ENCODE data around the gene EFCAB10.

EFCAB10 gene

GRCh38 chr7:105596866-105597265, 15.6 kb upstream of the EFCAB10 start:
- DNase-seq: no peak

- no peak for DNase-seq
Observed at GRCh38 chr7:105594034-105594433, 12.7 kb upstream of the EFCAB10 start.

- DNase-seq: no peak
Observed at GRCh38 chr7:105591522-105591921, 10.2 kb upstream of the EFCAB10 start.

- DNase-seq: no peak
Observed at GRCh38 chr7:105590793-105591192, 9.5 kb upstream of the EFCAB10 start.

- peak; percentile 52 to 54 for DNase-seq
Observed at GRCh38 chr7:105589356-105590077, 8.2 kb upstream of the EFCAB10 start.

- DNase-seq: no peak
Observed at GRCh38 chr7:105587909-105588635, 6.8 kb upstream of the EFCAB10 start.

GRCh38 chr7:105585850-105586500, 4.7 kb upstream of the EFCAB10 start:
- DNase-seq: no peak

GRCh38 chr7:105584165-105584564, 2.9 kb upstream of the EFCAB10 start:
- DNase-seq: no peak

- no peak for DNase-seq
Observed at GRCh38 chr7:105583061-105583460, 1.8 kb upstream of the EFCAB10 start.

- DNase-seq: no peak
Observed at GRCh38 chr7:105580022-105580740, 1.1 kb downstream of the EFCAB10 start.

GRCh38 chr7:105578496-105578895, 2.8 kb downstream of the EFCAB10 start:
- DNase-seq: no peak

- DNase-seq: no peak
Observed at GRCh38 chr7:105577251-105577650, 4.0 kb downstream of the EFCAB10 start.

- no peak for DNase-seq
Observed at GRCh38 chr7:105571891-105572290, 9.4 kb downstream of the EFCAB10 start.

- DNase-seq: no peak
Observed at GRCh38 chr7:105567821-105568220, 13.5 kb downstream of the EFCAB10 start.

GRCh38 chr7:105567024-105567423, 14.3 kb downstream of the EFCAB10 start:
- no peak for DNase-seq

GRCh38 chr7:105565190-105565589, 16.1 kb downstream of the EFCAB10 start:
- no peak for DNase-seq

- no peak for DNase-seq
Observed at GRCh38 chr7:105559926-105560325, 21.4 kb downstream of the EFCAB10 start.

GRCh38 chr7:105538339-105538738, 43.0 kb downstream of the EFCAB10 start:
- no peak for DNase-seq

GRCh38 chr7:105532709-105533460, 48.4 kb downstream of the EFCAB10 start:
- no peak for DNase-seq

GRCh38 chr7:105531792-105532671, 49.3 kb downstream of the EFCAB10 start, which contains the start of gene RINT1:
Gene RINT1 (plus strand): TSS chr7:105532201. CDS start chr7:105532316, 115 bp downstream.
- peak; percentile 96 for DNase-seq

- DNase-seq: no peak
Observed at GRCh38 chr7:105530546-105530945, 50.7 kb downstream of the EFCAB10 start.

All from inflammatory macrophage (primary cell).